IMR-90 (cell line): ENCODE results near the gene TMEM62. TPM values are rescaled to one million over a fixed set of nuclear protein-coding genes. Genes with fewer than 3 reads are reported as not detected.

Source experiments
- ATAC-seq: fragments of 200-7000 bp; cut with Tn5 transposase; 2 replicates; pipeline ENCODE4 v1.9.1; 2020; ENCODE audit warnings: low read depth, mild to moderate bottlenecking, moderate library complexity
- BruUV-seq: library from RNA; stranded (reverse); fragments of 400-500 nt; replicated peaks from 2 replicates; lab custom pipeline; 2021; lab: Mats Ljungman, UMichigan
- CTCF ChIA-PET: fragments of 300-600 bp; formaldehyde crosslinking; extraction: SDS; loops from one replicate; lab custom pipeline; 2021; ENCODE audit warnings: antibody characterized with exemption; lab: Yijun Ruan, JAX
- POLR2A ChIA-PET: fragments of 300-600 bp; sonication (Branson Sonifier 250); formaldehyde crosslinking; loops from one replicate; lab custom pipeline; 2022; ENCODE audit warnings: antibody characterized with exemption; ENCODE audit not compliant: unreplicated experiment; lab: Charles Lee
- DNase-seq: peaks from one replicate; pipeline ENCODE4 v3.0.0; 2013
- H2AFZ ChIP-seq: replicated peaks from 2 replicates; pipeline ENCODE3; 2013; ENCODE audit warnings: low read length, mild to moderate bottlenecking; ENCODE audit not compliant: poor library complexity
- H2AK5ac ChIP-seq: 2 replicates; pipeline ENCODE4 v1.6.1; 2013; ENCODE audit warnings: low read depth, low read length, inconsistent platforms
- H2AK9ac ChIP-seq: replicated peaks from 2 replicates; pipeline ENCODE3; 2013; ENCODE audit warnings: mild to moderate bottlenecking, low read depth, low read length, moderate library complexity; ENCODE audit not compliant: poor library complexity
- H2BK120ac ChIP-seq: 2 replicates; pipeline ENCODE4 v1.6.1; 2013; ENCODE audit warnings: low read depth, low read length, inconsistent platforms
- H2BK15ac ChIP-seq: 3 replicates; pipeline ENCODE4 v1.6.1; 2013; ENCODE audit warnings: low read depth, low read length, inconsistent platforms
- H2BK20ac ChIP-seq: 2 replicates; pipeline ENCODE4 v1.6.1; 2013; ENCODE audit warnings: low read depth, mild to moderate bottlenecking, inconsistent platforms, low read length, moderate library complexity
- H2BK5ac ChIP-seq: 2 replicates; pipeline ENCODE4 v1.6.1; 2013; ENCODE audit warnings: mild to moderate bottlenecking, low read depth, low read length, inconsistent platforms; ENCODE audit not compliant: poor library complexity, severe bottlenecking
- H3K14ac ChIP-seq: replicated peaks from 2 replicates; pipeline ENCODE4 v1.6.1; 2013; ENCODE audit warnings: low read depth, low read length, inconsistent platforms
- H3K18ac ChIP-seq: 2 replicates; pipeline ENCODE4 v1.6.1; 2013; ENCODE audit warnings: low read depth, low read length, control low read depth
- H3K23ac ChIP-seq: 2 replicates; pipeline ENCODE4 v1.6.1; 2013; ENCODE audit warnings: low read depth, low read length, inconsistent platforms
- H3K27ac ChIP-seq: 2 replicates; pipeline ENCODE4 v1.5.1; 2013; ENCODE audit warnings: mild to moderate bottlenecking, control low read depth, low read length; ENCODE audit not compliant: insufficient read depth
- H3K27me3 ChIP-seq: 2 replicates; pipeline ENCODE4 v1.6.1; 2013; ENCODE audit warnings: low read length; ENCODE audit not compliant: control insufficient read depth, insufficient read depth
- H3K36me3 ChIP-seq: 2 replicates; pipeline ENCODE4 v1.6.1; 2013; ENCODE audit warnings: low read length, mixed read lengths; ENCODE audit not compliant: control insufficient read depth, insufficient read depth
- H3K4ac ChIP-seq: 2 replicates; pipeline ENCODE4 v1.6.1; 2013; ENCODE audit warnings: low read depth, low read length, inconsistent platforms
- H3K4me1 ChIP-seq: 2 replicates; pipeline ENCODE4 v1.6.1; 2013; ENCODE audit warnings: low read length, mixed read lengths; ENCODE audit not compliant: control insufficient read depth, insufficient read depth
- H3K4me2 ChIP-seq: 2 replicates; pipeline ENCODE4 v1.6.1; 2013; ENCODE audit warnings: low read depth, mild to moderate bottlenecking, control low read depth, low read length, moderate library complexity
- H3K4me3 ChIP-seq: 2 replicates; pipeline ENCODE4 v1.5.1; 2013; ENCODE audit warnings: low read depth, mild to moderate bottlenecking, control low read depth, low read length, moderate library complexity; ENCODE audit not compliant: insufficient read depth
- H3K56ac ChIP-seq: 2 replicates; pipeline ENCODE4 v1.6.1; 2013; ENCODE audit warnings: low read length, inconsistent platforms; ENCODE audit not compliant: insufficient read depth; ENCODE audit errors: extremely low read depth
- H3K79me1 ChIP-seq, 2 experiments: 2 replicates each; pipeline ENCODE4 v1.6.1; 2013; ENCODE audit warnings: low read length in 2 of 2, inconsistent platforms in 1 of 2, low read depth in 1 of 2
- H3K9ac ChIP-seq: 2 replicates; pipeline ENCODE4 v1.6.1; 2013; ENCODE audit warnings: low read depth, low read length, control low read depth
- H3K9me1 ChIP-seq: 2 replicates; pipeline ENCODE4 v1.6.1; 2013; ENCODE audit warnings: low read length, inconsistent platforms; ENCODE audit not compliant: insufficient read depth
- H3K9me3 ChIP-seq: 2 replicates; pipeline ENCODE4 v1.6.1; 2013; ENCODE audit warnings: low read length; ENCODE audit not compliant: control insufficient read depth, insufficient read depth
- H4K20me1 ChIP-seq: 2 replicates; pipeline ENCODE4 v1.6.1; 2013; ENCODE audit warnings: low read length, inconsistent platforms; ENCODE audit not compliant: insufficient read depth
- H4K5ac ChIP-seq: 2 replicates; pipeline ENCODE4 v1.6.1; 2013; ENCODE audit warnings: mild to moderate bottlenecking, low read depth, low read length, control low read depth
- H4K8ac ChIP-seq, 2 experiments: 2 replicates each; pipeline ENCODE4 v1.6.1; 2013; ENCODE audit warnings: low read depth in 2 of 2, low read length in 2 of 2, control low read depth in 1 of 2, inconsistent platforms in 1 of 2
- H4K91ac ChIP-seq: 2 replicates; pipeline ENCODE4 v1.6.1; 2013; ENCODE audit warnings: low read depth, low read length, inconsistent platforms; ENCODE audit not compliant: insufficient read depth
- BHLHE40 ChIP-seq: fragments of 150-350 bp; IDR thresholded peaks from 2 replicates; pipeline ENCODE4 v1.6.1; 2016; ENCODE audit warnings: mild to moderate bottlenecking, low read depth, low read length
- CEBPB ChIP-seq: IDR thresholded peaks from 2 replicates; pipeline ENCODE4 v1.6.1; 2012; ENCODE audit warnings: low read depth, low read length, improper control_type of control experiment
- FOS ChIP-seq: fragments of 150-350 bp; IDR thresholded peaks from 2 replicates; pipeline ENCODE4 v1.6.1; 2016; ENCODE audit warnings: low read depth, low read length
- MAZ ChIP-seq: IDR thresholded peaks from 2 replicates; pipeline ENCODE4 v1.6.1; 2012; ENCODE audit warnings: low read depth, mild to moderate bottlenecking, low read length, improper control_type of control experiment, moderate library complexity, borderline replicate concordance
- NFE2L2 ChIP-seq: fragments of 150-350 bp; IDR thresholded peaks from 2 replicates; pipeline ENCODE4 v1.6.1; 2016; ENCODE audit warnings: low read depth, mild to moderate bottlenecking, low read length
- POLR2A ChIP-seq: IDR thresholded peaks from 2 replicates; pipeline ENCODE4 v1.6.1; 2012; ENCODE audit warnings: mild to moderate bottlenecking, low read depth, low read length
- RAD21 ChIP-seq: IDR thresholded peaks from 2 replicates; pipeline ENCODE4 v1.6.1; 2012; ENCODE audit warnings: low read length, improper control_type of control experiment
- RCOR1 ChIP-seq: IDR thresholded peaks from 2 replicates; pipeline ENCODE4 v1.6.1; 2012; ENCODE audit warnings: mild to moderate bottlenecking, low read length, improper control_type of control experiment; ENCODE audit not compliant: insufficient replicate concordance
- RFX5 ChIP-seq: IDR thresholded peaks from 2 replicates; pipeline ENCODE4 v1.8.0; 2012; ENCODE audit warnings: low read depth, mild to moderate bottlenecking, low read length, moderate library complexity
- SMC3 ChIP-seq: fragments of 150-350 bp; IDR thresholded peaks from 2 replicates; pipeline ENCODE4 v1.6.1; 2016; ENCODE audit warnings: low read depth, mild to moderate bottlenecking, antibody characterized with exemption, low read length, moderate library complexity
- WGBS, 2 experiments: methylation state at CpG; one replicate each; pipeline versions ENCODE4 v1.1.5 to v1.1.7; 2013; ENCODE audit warnings: missing lambda C conversion rate in 2 of 2; ENCODE audit not compliant: insufficient read length in 1 of 2; ENCODE audit errors: extremely low coverage in 2 of 2; 5-methylcytosine and 5-hydroxymethylcytosine counted together
- dilution Hi-C: fragments of 300-500 bp; cut with HindIII; formaldehyde crosslinking; loops from one replicate; pipeline ENCODE4 v1.14.3; 2018; ENCODE audit warnings: low sequenced_read_pairs; ENCODE audit not compliant: unreplicated experiment
- in situ Hi-C: fragments of 300-500 bp; cut with MboI; formaldehyde crosslinking; loops from 3 replicates; pipeline ENCODE4 v1.14.3; 2019; ENCODE audit warnings: low sequenced_read_pairs, inconsistent platforms, mixed read lengths
- intact Hi-C: fragments of 100-400 bp; cut with micrococcal nuclease; formaldehyde crosslinking; loops from 2 replicates; pipeline ENCODE4 v1.10.0; 2022
- polyA plus RNA-seq, 3 experiments: library from polyadenylated mRNA; depleted of rRNA; stranded (reverse); fragments of >200 nt; gene quantifications; 2 replicates each; pipeline ENCODE4 v1.2.3, GENCODE V29; 2012; ENCODE audit warnings: low replicate concordance in 1 of 3
- total RNA-seq: library from RNA; depleted of rRNA; stranded (reverse); fragments of >200 nt; gene quantifications from 2 replicates; pipeline ENCODE4 v1.2.3, GENCODE V29; 2012

TMEM62 gene
- total and polyA plus RNA-seq, 2 of the 4 experiments (the other 2 are of a cell fraction) = 3.7 to 5.6 TPM

DNA sequence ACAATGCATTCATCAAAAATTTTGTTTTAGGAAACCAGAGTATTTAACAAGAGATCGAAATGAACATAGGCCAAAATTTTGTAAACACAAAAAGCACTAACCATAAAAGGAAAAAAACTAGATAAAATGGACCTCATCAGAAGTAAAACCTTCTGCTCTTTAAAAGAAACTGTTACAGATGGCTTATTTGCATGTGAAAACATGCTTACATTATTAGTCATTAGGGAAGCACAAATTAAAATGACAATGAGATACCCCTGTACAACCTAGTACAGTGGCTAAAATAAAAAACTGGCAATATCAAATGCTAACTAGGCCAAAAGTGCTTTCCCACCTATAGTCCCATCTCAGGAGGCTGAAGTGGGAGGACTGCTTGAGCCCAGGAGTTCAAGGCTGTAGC is 46.8 kb upstream of the TMEM62 start:
- H3K9me3 ChIP-seq = no peaks in the 10 kb centered on the region
- H2BK20ac ChIP-seq = peak overlapping the region; percentile 69; the same call in 1 of the 2 replicates
- H3K9ac ChIP-seq = peak overlapping the region; percentile 50; the same call in 1 of the 2 replicates
- H3K4me1 ChIP-seq = peaks cover 9% of the 10 kb centered on the region
- no peak overlapping the region for H3K4me3 ChIP-seq
- POLR2A ChIA-PET = interaction anchor here (0.6 kb wide), 2 partner anchors 20 to 505 kb away, joined by 3 to 5 read pairs; partner anchors contain the start of gene UBR1
- peaks cover 13% of the 10 kb centered on the region for H3K36me3 ChIP-seq
- CTCF ChIA-PET = no interaction called here
- dilution Hi-C loops (no loop called here), intact Hi-C loops (no loop called here), in situ Hi-C loops (no loop called here)
- BruUV-seq = no TSS peak
- peak overlapping the region; percentile 93 for H3K27ac ChIP-seq
- no peaks in the 10 kb centered on the region for H4K20me1 ChIP-seq
- peak overlapping the region; percentile 46 for H3K56ac ChIP-seq
- H3K4me2 ChIP-seq = peak overlapping the region; percentile 74; the same call in 1 of the 2 replicates
- peak overlapping the region; percentile 90 for H2AK5ac ChIP-seq
- peak overlapping the region in 1 of 2 experiments; percentile 84; a peak in 2 of 4 replicates for H4K8ac ChIP-seq
- WGBS, 2 experiments = no CpG with 5 or more reads among the region's 1 CpG
- ATAC-seq (peak; percentile 57), DNase-seq (peak; percentile 38)
- H4K5ac ChIP-seq = peak overlapping the region; percentile 52; the same call in 1 of the 2 replicates
- H3K79me1 ChIP-seq = peaks cover 11 to 40% of the 10 kb centered on the region in 2 experiments
- H3K27me3 ChIP-seq = no peaks in the 10 kb centered on the region
- H3K9me1 ChIP-seq = peaks cover 2% of the 10 kb centered on the region; the same call in 1 of the 2 replicates
- peak overlapping the region; percentile 88 for H2BK5ac ChIP-seq
- H3K4ac ChIP-seq = peak overlapping the region; percentile 90
- peak overlapping the region; percentile 78; the same call in 1 of the 2 replicates for H2BK120ac ChIP-seq
- H2AFZ ChIP-seq = no peak overlapping the region
- H3K18ac ChIP-seq = peak overlapping the region; percentile 48
- peak overlapping the region; percentile 70; the same call in 1 of the 2 replicates for H3K23ac ChIP-seq
- peak overlapping the region; percentile 43 for H2AK9ac ChIP-seq
- no peak overlapping the region for H2BK15ac ChIP-seq
- H3K14ac ChIP-seq = peak overlapping the region; percentile 86
- H4K91ac ChIP-seq = peak overlapping the region; percentile 30; the same call in 1 of the 2 replicates
- no peak for TF ChIP-seq BHLHE40
- no peak for TF ChIP-seq RCOR1
- TF ChIP-seq FOS = no peak
- no peak for TF ChIP-seq NFE2L2
- TF ChIP-seq SMC3 = no peak
- TF ChIP-seq RAD21 = no peak
- no peak for TF ChIP-seq RFX5
- TF ChIP-seq CEBPB = no peak
- TF ChIP-seq POLR2A = no peak
- no peak for TF ChIP-seq MAZ
